ENCODE measurements around the gene KCNMA1.
"Not testable (repeated sequence)": the region's sequence is repeated elsewhere in the genome, so short reads cannot be mapped to it uniquely, and the experiment has no call there.

KCNMA1 gene

GRCh38 chr10:77637532-77638320 lies at the start of gene KCNMA1:
Gene KCNMA1 (minus strand): TSS chr10:77637808.
- no peak for DNase-seq

GRCh38 chr10:77686650-77687417 lies 49.2 kb upstream of the KCNMA1 start:
- DNase-seq: no peak

GRCh38 chr10:77686096-77686495 lies 48.5 kb upstream of the KCNMA1 start:
- DNase-seq: no peak

- no peak for DNase-seq
These were observed 47.8 kb upstream of the KCNMA1 start for GRCh38 chr10:77685432-77685831.

- DNase-seq: not testable (repeated sequence)
These were observed 45.5 kb upstream of the KCNMA1 start for GRCh38 chr10:77683088-77683432.

- no peak for DNase-seq
These were observed 44.9 kb upstream of the KCNMA1 start for GRCh38 chr10:77682393-77683087.

- DNase-seq: no peak
These were observed 44.2 kb upstream of the KCNMA1 start for GRCh38 chr10:77681839-77682238.

GRCh38 chr10:77680811-77681210 lies 43.2 kb upstream of the KCNMA1 start:
- no peak for DNase-seq

- no peak for DNase-seq
These were observed 42.5 kb upstream of the KCNMA1 start for GRCh38 chr10:77680065-77680464.

- no peak for DNase-seq
These were observed 41.6 kb upstream of the KCNMA1 start for GRCh38 chr10:77679217-77679616.

GRCh38 chr10:77678146-77678545 lies 40.5 kb upstream of the KCNMA1 start:
- DNase-seq: no peak

- DNase-seq: no peak
These were observed 37.7 kb upstream of the KCNMA1 start for GRCh38 chr10:77675347-77675746.

GRCh38 chr10:77673515-77674140 lies 36.0 kb upstream of the KCNMA1 start:
- DNase-seq: no peak

- DNase-seq: no peak
These were observed 35.5 kb upstream of the KCNMA1 start for GRCh38 chr10:77673101-77673500.

- no peak for DNase-seq
These were observed 34.1 kb upstream of the KCNMA1 start for GRCh38 chr10:77671594-77672252.

- DNase-seq: no peak
These were observed 33.3 kb upstream of the KCNMA1 start for GRCh38 chr10:77670817-77671443.

- DNase-seq: no peak
These were observed 32.3 kb upstream of the KCNMA1 start for GRCh38 chr10:77669892-77670291.

GRCh38 chr10:77667426-77668324 lies 30.1 kb upstream of the KCNMA1 start:
- DNase-seq: no peak

GRCh38 chr10:77666821-77667220 lies 29.2 kb upstream of the KCNMA1 start:
- no peak for DNase-seq

GRCh38 chr10:77664696-77665095 lies 27.1 kb upstream of the KCNMA1 start:
- no peak for DNase-seq

GRCh38 chr10:77664008-77664407 lies 26.4 kb upstream of the KCNMA1 start:
- DNase-seq: no peak
